GM18508 (cell line): ENCODE measurements around the gene DFFB.

ENCODE experiments used
- ATAC-seq: cut with Tn5 transposase; IDR thresholded peaks from one replicate; pipeline ENCODE4 v1.9.1; 2021; ENCODE audit warnings: moderate number of reproducible peaks; ENCODE audit not compliant: insufficient read depth, unreplicated experiment

DFFB gene

GRCh38 chr1:3868464-3869006 is 11.3 kb downstream of the DFFB start:
- ATAC-seq: no peak

GRCh38 chr1:3869751-3870301 is 12.6 kb downstream of the DFFB start:
- no peak for ATAC-seq

GRCh38 chr1:3871451-3871805 is 14.2 kb downstream of the DFFB start:
- ATAC-seq: no peak

- no peak for ATAC-seq
Observed at GRCh38 chr1:3872546-3872945, 15.3 kb downstream of the DFFB start.

DNA sequence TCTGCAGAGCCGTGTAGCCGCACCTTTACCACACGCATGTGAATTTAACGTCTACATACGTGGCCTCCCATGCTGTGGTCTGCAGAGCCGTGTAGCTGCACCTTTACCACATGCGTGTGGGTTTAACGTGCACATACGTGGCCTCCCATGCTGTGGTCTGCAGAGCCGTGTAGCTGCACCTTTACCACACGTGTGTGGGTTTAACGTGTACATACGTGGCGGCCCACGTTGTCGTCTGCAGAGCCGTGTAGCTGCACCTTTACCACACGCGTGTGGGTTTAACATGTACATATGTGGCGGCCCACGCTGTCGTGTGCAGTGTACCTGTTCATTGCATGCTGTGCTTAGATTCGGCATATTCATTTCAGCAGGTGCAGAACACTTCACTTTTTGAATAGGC is 17.5 kb downstream of the DFFB start:
- no peak for ATAC-seq

DNA sequence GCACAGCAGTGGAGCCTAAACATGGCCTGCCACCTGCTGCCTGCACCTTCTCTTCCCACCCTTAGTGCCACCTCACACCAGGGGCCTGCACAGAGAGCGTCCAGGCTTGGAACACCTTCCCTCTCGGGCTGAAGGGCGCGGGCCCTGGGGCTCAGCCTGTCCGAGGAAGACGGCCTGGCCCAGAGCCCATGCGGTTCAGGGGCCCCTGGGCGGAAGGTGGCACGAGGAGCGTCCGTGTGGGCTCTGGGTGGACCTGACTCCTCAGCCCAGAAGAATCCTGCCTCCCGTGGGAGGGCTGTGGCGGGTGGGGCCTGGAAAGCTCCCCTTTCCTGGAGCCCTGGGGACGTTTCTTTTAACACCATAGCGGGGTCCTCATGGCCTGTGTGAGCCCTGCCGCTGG is 19.4 kb downstream of the DFFB start:
- ATAC-seq: no peak

DNA sequence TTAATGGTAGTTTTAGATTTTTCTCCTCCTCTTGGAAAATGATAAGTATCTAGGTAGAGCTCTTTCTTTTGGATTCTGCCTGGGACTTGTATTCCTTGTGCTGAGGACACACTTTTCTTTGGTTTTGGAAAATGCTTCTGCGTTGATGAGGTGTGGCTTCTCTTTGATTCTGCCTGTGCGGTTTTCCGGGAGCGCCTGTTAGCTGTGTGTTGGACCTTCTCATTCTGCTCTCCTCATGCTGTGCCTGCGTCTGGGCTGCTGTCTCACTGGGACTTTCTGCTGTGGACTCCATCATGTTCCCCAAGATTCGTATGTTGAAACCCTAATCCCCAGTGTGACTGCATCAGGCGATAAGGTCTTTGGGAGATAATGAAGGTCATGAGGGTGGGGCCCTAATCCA is 21.8 kb downstream of the DFFB start:
- ATAC-seq: no peak

GRCh38 chr1:3879787-3880428 is 22.6 kb downstream of the DFFB start:
- no peak for ATAC-seq

DNA sequence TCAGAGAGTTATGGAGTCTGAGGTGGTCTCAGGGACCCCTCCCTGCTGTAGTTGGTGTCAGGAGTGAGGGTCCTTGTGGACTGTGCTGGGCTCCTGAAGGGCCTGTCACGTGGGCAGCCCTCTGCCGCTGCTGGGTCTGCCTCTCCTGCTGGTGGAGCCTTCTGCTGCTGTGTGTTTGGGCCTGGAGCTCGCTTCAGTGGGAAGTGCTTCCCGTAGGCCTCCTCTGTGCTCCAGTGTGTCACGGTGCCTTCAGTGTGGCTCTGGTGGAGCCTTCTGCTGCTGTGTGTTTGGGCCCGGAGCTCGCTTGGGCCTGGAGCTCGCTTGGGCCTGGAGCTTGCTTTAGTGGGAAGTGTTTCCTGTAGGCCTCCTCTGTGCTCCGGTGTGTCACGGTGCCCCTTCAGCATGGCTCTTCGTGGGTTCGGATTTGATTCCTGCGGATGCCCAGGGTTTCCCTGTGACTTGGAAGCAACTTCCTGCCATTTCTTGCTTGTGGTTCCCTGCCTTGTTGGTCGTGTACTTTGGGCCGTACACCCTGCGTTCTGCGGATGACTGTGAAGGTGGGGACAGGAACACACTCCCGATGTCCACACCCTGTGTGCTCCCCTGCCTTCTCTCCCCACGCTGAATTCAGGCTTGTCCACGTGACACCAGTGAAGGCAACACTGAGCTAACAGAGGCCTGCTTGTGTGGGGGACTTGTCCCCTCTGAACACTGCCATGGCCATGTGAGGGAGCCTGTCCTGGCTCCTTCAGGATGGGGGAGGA is 23.3 kb downstream of the DFFB start:
- ATAC-seq: no peak

DNA sequence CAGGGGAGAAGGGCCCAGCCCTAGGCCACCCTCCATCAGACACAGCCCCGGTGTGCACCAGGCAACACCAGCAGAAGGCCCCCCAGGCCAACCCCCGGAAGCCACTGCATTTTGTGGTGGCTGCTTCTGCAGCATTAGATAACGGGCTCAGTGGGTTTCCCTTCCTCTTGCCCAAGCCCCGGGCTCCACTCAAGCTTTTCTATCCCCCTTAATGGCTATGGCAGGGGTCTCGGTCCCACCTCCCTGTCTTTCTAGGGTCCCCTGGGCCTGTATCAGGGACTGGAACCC is 23.9 kb downstream of the DFFB start:
- ATAC-seq: no peak

DNA sequence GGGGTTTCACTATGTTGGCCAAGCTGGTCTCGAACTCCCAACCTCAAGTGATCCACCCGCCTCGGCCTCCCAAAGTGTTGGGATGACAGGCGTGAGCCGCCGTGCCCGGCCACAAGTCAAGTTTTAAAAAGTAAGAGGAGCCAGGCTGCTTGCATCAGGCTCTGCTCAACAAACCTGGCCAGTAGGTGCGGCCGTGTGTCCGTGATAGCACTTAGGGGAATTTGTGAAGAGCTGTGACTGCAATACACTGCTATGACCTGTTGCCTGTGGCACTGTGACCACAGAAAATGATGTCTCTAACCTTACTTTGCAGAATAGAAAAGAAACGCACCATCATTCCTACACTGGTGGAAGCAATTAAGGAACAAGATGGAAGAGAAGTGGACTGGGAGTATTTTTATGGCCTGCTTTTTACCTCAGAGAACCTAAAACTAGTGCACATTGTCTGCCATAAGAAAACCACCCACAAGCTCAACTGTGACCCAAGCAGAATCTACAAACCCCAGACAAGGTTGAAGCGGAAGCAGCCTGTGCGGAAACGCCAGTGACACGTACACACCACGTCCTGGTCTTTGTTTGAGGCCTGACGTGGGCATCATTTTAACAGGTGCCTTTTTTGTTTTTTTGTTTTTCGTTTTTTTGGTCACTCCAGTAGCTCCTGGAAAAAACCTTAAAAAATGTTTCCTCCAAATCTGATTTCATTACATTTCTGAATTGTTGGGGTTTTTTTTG is 26.1 kb downstream of the DFFB start:
- no peak for ATAC-seq

DNA sequence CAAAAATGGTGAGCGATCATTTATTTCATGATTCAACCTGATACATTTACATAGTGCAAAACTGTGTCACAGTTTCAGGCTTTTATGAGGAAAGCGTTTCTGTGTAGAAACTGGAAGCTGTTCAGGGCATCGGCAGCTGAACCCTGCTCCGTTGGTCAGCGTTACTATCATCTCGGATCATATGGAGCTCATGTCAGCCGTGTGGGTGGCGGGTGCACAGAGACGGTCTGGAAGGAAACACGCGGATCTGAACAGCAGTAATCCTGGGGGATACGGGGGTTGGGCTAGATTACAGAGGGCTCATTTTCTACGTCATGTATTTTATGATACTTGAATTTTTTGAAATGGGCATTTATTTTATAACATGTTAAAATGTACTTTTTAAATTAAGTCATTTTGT is 27.7 kb downstream of the DFFB start:
- no peak for ATAC-seq

DNA sequence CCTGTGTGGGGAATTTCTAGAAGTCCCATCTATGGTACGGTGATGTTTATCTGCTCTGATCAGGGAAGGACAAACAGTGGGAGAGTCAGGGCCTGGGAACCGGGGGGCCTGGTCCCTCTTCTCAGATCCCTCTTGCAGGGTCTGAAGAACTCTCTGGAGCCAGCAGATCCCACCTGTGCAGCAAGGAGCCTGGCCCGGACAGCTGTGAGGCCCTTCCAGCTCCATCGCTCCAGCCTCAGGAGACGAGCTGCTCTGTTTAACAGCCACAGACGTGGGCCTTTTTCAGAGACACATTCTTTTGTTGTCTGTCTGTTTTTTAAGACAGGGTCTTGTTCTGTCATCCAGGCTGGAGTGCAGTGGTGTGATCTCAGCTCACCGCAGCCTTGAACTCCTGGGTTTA is 28.3 kb downstream of the DFFB start:
- no peak for ATAC-seq

DNA sequence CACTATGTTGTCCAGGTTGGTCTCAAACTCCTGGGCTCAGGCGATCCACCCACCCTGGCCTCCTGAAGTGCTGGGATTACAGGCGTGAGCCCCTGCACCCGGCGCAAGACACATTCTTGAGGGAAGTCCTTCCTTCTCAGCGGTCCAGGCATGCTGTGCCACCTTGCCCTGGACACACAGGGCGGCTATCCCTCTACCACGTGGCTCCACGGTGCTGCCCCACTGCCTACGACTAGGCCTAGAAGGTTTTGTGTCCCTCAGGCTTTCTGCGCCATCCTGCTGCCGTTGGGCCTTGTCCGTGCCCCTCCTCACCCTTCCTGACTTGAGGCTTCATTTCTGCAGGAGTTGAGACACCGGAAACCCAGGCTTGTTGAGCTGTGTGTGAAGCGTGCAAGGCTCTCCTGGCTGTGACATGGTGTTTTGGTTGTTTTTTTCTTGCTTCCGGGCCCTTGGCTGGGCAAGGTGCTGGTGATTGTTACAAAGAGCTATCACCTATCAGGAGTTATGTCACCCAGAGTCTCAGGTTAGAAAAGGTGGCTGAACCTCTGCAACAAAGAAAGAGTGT is 28.9 kb downstream of the DFFB start:
- ATAC-seq: no peak

DNA sequence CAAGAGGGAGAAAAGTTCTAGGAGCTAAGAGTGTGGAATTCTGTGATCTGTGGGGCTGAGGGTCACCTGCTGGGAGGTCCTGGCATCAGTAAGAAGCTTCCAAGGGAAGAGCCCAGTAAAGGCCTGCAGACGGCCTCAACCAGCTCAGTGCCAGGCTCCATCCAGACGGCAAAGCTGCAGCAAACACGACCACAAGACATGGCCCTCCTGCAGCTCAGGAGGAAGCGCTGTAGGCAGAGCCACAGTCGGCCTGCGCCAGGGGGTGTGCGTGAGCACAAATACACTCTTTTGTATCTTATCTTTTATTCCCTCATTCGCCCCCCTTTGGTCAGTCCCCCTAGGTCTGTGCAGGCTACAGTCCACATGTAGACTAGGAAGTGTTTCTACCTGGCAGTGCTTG is 29.4 kb downstream of the DFFB start:
- no peak for ATAC-seq

DNA sequence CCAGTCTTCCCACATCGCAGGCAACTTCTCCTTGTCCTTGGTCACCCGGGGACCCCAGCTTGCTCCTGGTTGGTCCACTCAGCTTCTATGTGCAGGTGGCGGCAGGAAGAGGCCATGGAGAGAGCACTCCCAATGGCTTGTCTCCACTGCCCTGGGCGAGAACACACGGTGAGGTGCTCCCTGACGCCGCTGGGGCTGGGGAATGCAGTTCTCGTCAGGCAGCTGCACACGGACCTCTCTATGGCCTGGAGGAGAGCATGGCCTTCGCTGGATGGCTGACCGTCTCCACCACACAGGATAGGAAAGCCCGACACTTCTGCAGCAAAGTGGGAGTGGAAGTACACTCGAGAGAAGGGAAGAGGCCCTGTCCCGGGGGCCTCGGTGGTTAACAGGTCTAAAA is 31.0 kb downstream of the DFFB start:
- no peak for ATAC-seq

DNA sequence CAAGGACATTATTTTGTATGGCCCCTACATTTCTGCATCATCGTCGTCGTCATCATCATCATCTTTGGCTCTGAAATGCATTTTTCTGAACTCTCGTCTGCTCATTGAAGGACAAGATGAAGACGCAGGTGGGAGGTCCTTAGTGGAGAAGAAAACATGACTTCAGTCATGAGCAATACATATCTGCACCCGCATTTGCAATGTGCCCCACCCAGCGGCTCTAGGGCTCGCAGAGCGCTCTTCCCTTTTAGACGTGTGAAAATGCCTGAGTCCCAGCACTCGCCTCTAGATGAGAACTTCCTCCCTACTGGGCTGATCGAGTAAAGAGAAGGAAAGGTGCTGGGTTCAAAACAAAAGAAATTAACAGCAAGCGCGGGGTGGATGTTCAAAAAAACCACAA is 32.7 kb downstream of the DFFB start:
- ATAC-seq: no peak

DNA sequence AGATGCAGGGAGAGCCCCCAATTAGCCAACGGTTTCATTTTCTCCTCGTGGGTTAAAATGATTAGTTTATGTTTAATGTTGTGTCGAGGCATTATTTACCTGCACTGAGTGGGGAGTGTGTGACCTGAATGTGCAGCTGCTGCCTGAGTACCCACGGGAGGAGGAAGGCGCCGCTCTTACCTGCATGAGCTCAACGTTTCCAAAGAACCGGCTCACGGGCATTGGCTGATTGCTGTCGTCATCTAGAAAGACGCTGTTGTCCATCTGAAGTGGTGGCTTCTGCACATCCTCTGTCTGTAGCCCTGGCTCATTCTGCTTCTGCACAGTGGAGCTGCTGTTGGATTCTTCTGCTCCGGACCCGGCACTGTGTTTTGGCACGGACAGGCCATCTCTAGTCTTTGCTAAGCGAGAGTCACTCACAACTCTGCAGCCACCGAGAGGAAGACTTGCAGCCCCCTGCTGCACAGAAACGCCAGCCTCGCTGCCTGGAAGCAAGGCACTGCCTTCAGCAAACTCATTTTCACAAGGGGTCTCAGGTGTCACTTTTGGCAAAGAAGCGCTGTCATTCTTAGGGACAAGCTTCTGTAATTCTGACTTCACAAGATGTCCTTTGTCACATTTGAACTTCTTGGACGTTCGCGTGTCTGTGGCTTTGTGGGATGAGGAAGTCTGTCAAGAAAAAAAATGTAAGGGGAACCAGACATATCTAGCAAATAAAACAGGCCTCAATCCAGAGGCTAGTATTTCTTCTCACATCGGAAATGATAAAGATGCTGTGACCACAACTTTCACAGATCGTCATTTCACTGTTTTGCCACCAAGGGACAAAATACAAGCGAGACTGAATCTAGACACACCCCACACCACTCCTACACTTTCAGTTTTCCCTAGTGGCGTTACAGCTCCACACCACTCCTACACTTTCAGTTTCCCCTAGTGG is 33.4 kb downstream of the DFFB start:
- ATAC-seq: no peak

DNA sequence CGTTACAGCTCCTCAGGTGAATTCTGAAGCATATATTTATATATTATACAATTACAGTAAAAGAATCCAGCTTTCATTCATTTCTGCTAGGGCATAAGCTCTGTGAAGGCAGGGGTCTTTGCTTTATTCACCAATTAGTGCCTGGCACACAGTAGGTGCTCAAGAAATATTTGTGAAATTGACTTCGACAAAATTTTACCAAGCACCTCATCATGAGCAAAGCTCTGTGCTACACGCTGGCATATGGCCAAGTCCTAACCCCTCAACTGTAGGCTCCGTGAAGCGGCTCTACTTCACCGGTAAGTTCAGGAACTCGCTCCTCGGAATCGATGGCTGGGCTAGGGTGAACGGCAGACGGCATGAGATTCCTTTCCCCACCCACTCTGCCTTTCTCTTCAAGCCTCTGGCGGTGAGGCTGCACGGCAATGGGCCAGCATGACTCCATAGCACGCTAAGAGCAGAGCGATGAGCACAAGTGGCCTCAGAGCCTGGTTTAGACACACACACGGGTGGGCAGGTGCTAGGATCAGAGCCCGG is 34.1 kb downstream of the DFFB start:
- no peak for ATAC-seq

GRCh38 chr1:3892748-3893147 is 35.5 kb downstream of the DFFB start:
- no peak for ATAC-seq
